K562 (cell line): Measurements from ENCODE around the gene ARF5. TPM values are rescaled to one million over a fixed set of nuclear protein-coding genes. Genes with fewer than 3 reads are reported as not detected.
A peak's percentile ranks its signal among the peaks of the same experiment; 100 is the strongest.

Experiments
- CBX1 ChIP-seq: sonication (generic); IDR thresholded peaks from 2 replicates; pipeline ENCODE4 v1.6.1; 2016; ENCODE audit warnings: antibody characterized with exemption, low read depth, mild to moderate bottlenecking
- GABPA ChIP-seq: fragments of 200-800 bp; sonication (Bioruptor generic); conservative IDR thresholded peaks from 2 replicates; pipeline ENCODE4 v1.6.1; 2016; ENCODE audit warnings: low read depth, missing genetic modification characterization, missing compliant biosample characterization
- HDAC8 ChIP-seq: fragments of 450-650 bp; IDR thresholded peaks from 2 replicates; pipeline ENCODE4 v1.6.1; 2016; ENCODE audit warnings: mild to moderate bottlenecking, missing genetic modification characterization, moderate library complexity, missing compliant biosample characterization
- HINFP ChIP-seq: fragments of 450-650 bp; conservative IDR thresholded peaks from 2 replicates; pipeline ENCODE4 v1.6.1; 2016; ENCODE audit warnings: missing genetic modification characterization, low read depth, mild to moderate bottlenecking, control low read depth, missing compliant biosample characterization
- ID3 ChIP-seq, 2 experiments: fragments of 250-450 bp in 1 of 2; fragments of 450-650 bp in 1 of 2; sonication (Bioruptor Pico) in 1 of 2; IDR thresholded peaks; 2 replicates each; pipeline versions ENCODE4 v1.6.1 to v1.8.0; 2016 to 2021; ENCODE audit warnings: mild to moderate bottlenecking in 2 of 2, moderate library complexity in 2 of 2, missing compliant biosample characterization in 1 of 2, missing genetic modification characterization in 1 of 2
- MAZ ChIP-seq, 2 experiments: fragments of 450-650 bp in 1 of 2; sonication (generic) in 1 of 2; formaldehyde crosslinking; IDR thresholded peaks in 1 of 2; conservative IDR thresholded peaks in 1 of 2; 2 replicates each; pipeline versions ENCODE4 v1.4.0 to v1.5.0; 2020; ENCODE audit warnings: mild to moderate bottlenecking in 1 of 2, missing genetic modification reagents in 1 of 2
- MCM7 ChIP-seq, 2 experiments: fragments of 450-650 bp; IDR thresholded peaks; 2 replicates each; pipeline ENCODE4 v1.6.1; 2016 to 2018
- NCOA6 ChIP-seq: fragments of 450-650 bp; IDR thresholded peaks from 2 replicates; pipeline ENCODE4 v1.6.1; 2017; ENCODE audit warnings: mild to moderate bottlenecking
- PHB ChIP-seq: fragments of 250-450 bp; sonication (Bioruptor Pico); IDR thresholded peaks from 2 replicates; pipeline ENCODE4 v1.5.0; 2021
- POU5F1 ChIP-seq: fragments of 150-350 bp; IDR thresholded peaks from 2 replicates; pipeline ENCODE4 v1.6.1; 2014; ENCODE audit warnings: borderline replicate concordance, low read length, low read depth, mild to moderate bottlenecking; ENCODE audit not compliant: partially characterized antibody
- RBM14 ChIP-seq: fragments of 200-400 bp; formaldehyde crosslinking; IDR thresholded peaks from 2 replicates; pipeline ENCODE4 v1.6.1; 2018; ENCODE audit warnings: low read depth, mild to moderate bottlenecking, low read length, moderate library complexity, borderline replicate concordance; ENCODE audit not compliant: insufficient read depth
- SLC30A9 ChIP-seq: fragments of 250-450 bp; sonication (Bioruptor Pico); IDR thresholded peaks from 2 replicates; pipeline ENCODE4 v1.8.0; 2022; ENCODE audit warnings: mild to moderate bottlenecking, moderate library complexity
- SNRNP70 ChIP-seq: fragments of 200-400 bp; formaldehyde crosslinking; optimal IDR thresholded peaks from 2 replicates; pipeline ENCODE3; 2017; ENCODE audit warnings: low read depth, low read length
- STAG1 ChIP-seq: sonication (generic); formaldehyde crosslinking; IDR thresholded peaks from 2 replicates; pipeline ENCODE4 v1.5.0; 2020; ENCODE audit warnings: missing genetic modification reagents, borderline replicate concordance
- STAT5B ChIP-seq: fragments of 250-450 bp; sonication (Bioruptor Pico); IDR thresholded peaks from 2 replicates; pipeline ENCODE4 v1.8.0; 2021; ENCODE audit warnings: mild to moderate bottlenecking, inconsistent platforms
- TEAD4 ChIP-seq, 2 experiments: sonication (generic) in 1 of 2; formaldehyde crosslinking in 1 of 2; IDR thresholded peaks; 2 replicates each; pipeline versions ENCODE4 v1.6.1 to v1.8.0; 2012 to 2022; ENCODE audit warnings: borderline replicate concordance in 1 of 2, inconsistent platforms in 1 of 2, low read length in 1 of 2, mild to moderate bottlenecking in 1 of 2, missing genetic modification reagents in 1 of 2
- THRA ChIP-seq: fragments of 450-650 bp; IDR thresholded peaks from 2 replicates; pipeline ENCODE4 v1.6.1; 2017; ENCODE audit warnings: mild to moderate bottlenecking, moderate library complexity
- ZBTB17 ChIP-seq: fragments of 450-650 bp; formaldehyde crosslinking; IDR thresholded peaks from 2 replicates; pipeline ENCODE4 v1.4.0; 2020; ENCODE audit warnings: mild to moderate bottlenecking
- ZBTB33 ChIP-seq: sonication (generic); formaldehyde crosslinking; IDR thresholded peaks from 2 replicates; pipeline ENCODE4 v1.8.1; 2023; ENCODE audit warnings: mild to moderate bottlenecking, missing genetic modification reagents
- ZC3H11A ChIP-seq: IDR thresholded peaks from 2 replicates; pipeline ENCODE4 v1.6.1; 2012; ENCODE audit warnings: low read depth, low read length, improper control_type of control experiment
- ZNF232 ChIP-seq: sonication (generic); formaldehyde crosslinking; IDR thresholded peaks from 2 replicates; pipeline ENCODE4 v1.8.0; 2022; ENCODE audit warnings: mild to moderate bottlenecking, missing genetic modification reagents
- polyA plus RNA-seq, 8 experiments: library from polyadenylated mRNA; depleted of rRNA in 4 of 8; stranded (reverse) in 5 of 8; unstranded in 3 of 8; fragments of >200 nt; fragmentation: Nextera tagmentation in 2 of 8; fragmentation: Illumina TruSeq in 1 of 8; extraction: Ambion mirVana in 2 of 8; extraction: Trizol in 1 of 8; gene quantifications; 2 replicates each; pipeline versions ENCODE4 v1.2.1 to v1.2.3, GENCODE V29; 2011 to 2014; ENCODE audit warnings: inconsistent platforms in 1 of 8, missing spikeins in 1 of 8
- total RNA-seq, 7 experiments: library from RNA; depleted of rRNA in 6 of 7; stranded (reverse); fragments of >200 nt in 6 of 7; fragmentation: Illumina TruSeq in 2 of 7; extraction: Trizol in 2 of 7; gene quantifications; 2 replicates each; pipeline versions ENCODE4 v1.2.1 to v1.2.3, GENCODE V29; 2011 to 2021; ENCODE audit warnings: low replicate concordance in 1 of 7

The ARF5 gene
- total and polyA plus RNA-seq, 9 of the 15 experiments (the other 6 are each of a cell fraction or from before 2014, with no cell fraction given) = 8.1 to 290 (median 125) TPM

GRCh38 chr7:127585044-127585953, 2.9 kb upstream of the ARF5 start, which contains the start of gene GCC1 (continued):
- TF ChIP-seq ZBTB33 (CRISPR knock-in tag) (peak; percentile 75), POU5F1 (no peak), STAT5B (CRISPR knock-in tag) (no peak), CBX1 (peak; percentile 68; the same call in 1 of the 2 replicates), SNRNP70 (no peak), RBM14 (no peak), ID3 (CRISPR knock-in tag; IDR thresholded peaks at IDR 0.05) (no peak), ID3 (tag; IDR thresholded peaks at IDR 0.05) (peak; percentile 83; the same call in 1 of the 2 replicates), ZNF232 (CRISPR knock-in tag) (no peak), MAZ (CRISPR knock-in tag; conservative IDR thresholded peaks at IDR 0.05 in 1 of 2, IDR thresholded peaks at IDR 0.05 in 1 of 2) (peak; percentile 75 to 81; a peak in 2 of 4 replicates), NCOA6 (no peak), HINFP (tag) (no peak), MCM7 (IDR thresholded peaks at IDR 0.05) (no peak), ZC3H11A (no peak), PHB (CRISPR knock-in tag) (0 out of 2 replicates have a peak, but pooled peaks have one; percentile 38), SLC30A9 (no peak), STAG1 (no peak), HDAC8 (tag) (peak; percentile 30; the same call in 1 of the 2 replicates), ZBTB17 (CRISPR knock-in tag) (0 out of 2 replicates have a peak, but pooled peaks have one; percentile 37), GABPA (tag) (peak; percentile 95), THRA (no peak), TEAD4 (IDR thresholded peaks at IDR 0.05; ENCODE audit: low read length) (peak; percentile 21; the same call in 1 of the 2 replicates), TEAD4 (CRISPR knock-in tag; IDR thresholded peaks at IDR 0.05; ENCODE audit: borderline replicate concordance) (no peak)
